Measurements from ENCODE around the gene ZNF609.

GRCh38 chr15:64462492-64462891 lies 2.1 kb downstream of the ZNF609 start:
- TF ChIP-seq YY1 (IDR thresholded peaks at IDR 0.05; ENCODE audit: insufficient read depth, insufficient read length) (no peak), SUZ12 (IDR thresholded peaks at IDR 0.05; ENCODE audit: extremely low read depth, insufficient read depth, insufficient read length) (no peak), ZNF274 (IDR thresholded peaks at IDR 0.05; ENCODE audit: low read depth, low read length) (no peak)
